ENCODE results near the gene SCLY.

The SCLY gene

DNA sequence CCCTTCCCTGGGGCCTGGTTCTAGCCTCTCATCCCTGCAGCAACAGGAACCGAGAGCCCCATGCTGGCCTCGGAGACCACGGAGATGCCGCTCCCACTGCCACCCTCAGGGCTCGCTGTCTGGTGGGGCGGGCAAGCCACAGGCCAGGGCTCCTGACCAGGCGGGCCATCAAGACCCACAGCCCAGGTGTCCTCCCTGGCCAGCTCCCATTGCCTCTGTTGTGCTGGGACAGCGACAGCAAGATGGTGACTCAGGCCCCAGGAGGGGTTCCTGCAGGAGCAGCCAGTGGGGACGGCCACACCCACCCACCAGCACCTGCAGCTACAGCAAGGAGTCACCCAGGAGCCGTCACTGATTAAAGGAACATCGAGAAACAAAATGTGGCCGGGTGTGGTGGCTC, 85.0 kb downstream of the SCLY start:
- no peaks in the 10 kb centered on the region for H3K36me3 ChIP-seq (ENCODE audit: control insufficient read depth, insufficient read depth, low read length)
- H3K27me3 ChIP-seq (ENCODE audit: control insufficient read depth, insufficient read depth, low read length): no peaks in the 10 kb centered on the region
- no peaks in the 10 kb centered on the region for H3K9me3 ChIP-seq (ENCODE audit: control insufficient read depth, insufficient read depth, low read depth, low read length)
- no peak overlapping the region for H3K4me3 ChIP-seq (ENCODE audit: low read depth, low read length)
- no peaks in the 10 kb centered on the region for H3K4me1 ChIP-seq (ENCODE audit: control insufficient read depth, insufficient read depth, low read length)
- H3K9ac ChIP-seq (ENCODE audit: low read length): no peak overlapping the region
- H3K27ac ChIP-seq (ENCODE audit: low read depth, low read length): no peak overlapping the region

DNA sequence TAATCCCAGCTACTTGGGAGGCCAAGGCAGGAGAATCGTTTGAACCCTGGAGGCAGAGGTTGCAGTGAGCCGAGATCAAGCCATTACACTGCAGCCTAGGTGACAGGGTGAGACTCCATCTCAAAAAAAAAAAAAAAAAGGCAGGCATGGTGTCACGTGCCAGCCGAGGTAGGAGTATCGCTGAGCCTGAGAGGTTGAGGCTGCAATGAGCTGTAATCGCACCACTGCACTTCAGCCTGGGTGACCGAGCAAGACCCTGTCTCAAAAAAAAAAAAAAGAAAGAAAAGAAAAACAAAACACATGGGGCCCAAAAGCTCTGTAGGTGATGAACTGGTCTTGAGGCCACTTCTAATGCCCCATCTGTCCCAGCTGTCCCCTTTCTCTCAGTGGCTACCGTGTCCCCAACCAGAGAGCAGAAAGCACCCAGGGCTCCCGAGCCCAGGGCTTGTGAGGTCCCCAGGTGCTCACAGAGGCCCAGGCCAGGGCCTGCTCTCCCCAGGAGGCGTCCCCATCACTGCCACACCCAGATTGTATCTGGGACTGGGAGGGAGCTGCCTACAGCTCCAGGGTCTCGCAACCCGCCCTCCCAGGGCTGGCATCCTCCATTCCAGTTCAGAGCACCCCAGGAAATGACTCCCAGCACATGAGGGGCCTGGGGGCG, 86.2 kb downstream of the SCLY start:
- no peaks in the 10 kb centered on the region for H3K9me3 ChIP-seq (ENCODE audit: control insufficient read depth, insufficient read depth, low read depth, low read length)
- H3K4me1 ChIP-seq (ENCODE audit: control insufficient read depth, insufficient read depth, low read length): peaks cover 10% of the 10 kb centered on the region
- no peak overlapping the region for H3K9ac ChIP-seq (ENCODE audit: low read length)
- no peak overlapping the region for H3K4me3 ChIP-seq (ENCODE audit: low read depth, low read length)
- H3K27ac ChIP-seq (ENCODE audit: low read depth, low read length): no peak overlapping the region
- no peaks in the 10 kb centered on the region for H3K36me3 ChIP-seq (ENCODE audit: control insufficient read depth, insufficient read depth, low read length)
- no peaks in the 10 kb centered on the region for H3K27me3 ChIP-seq (ENCODE audit: control insufficient read depth, insufficient read depth, low read length)

DNA sequence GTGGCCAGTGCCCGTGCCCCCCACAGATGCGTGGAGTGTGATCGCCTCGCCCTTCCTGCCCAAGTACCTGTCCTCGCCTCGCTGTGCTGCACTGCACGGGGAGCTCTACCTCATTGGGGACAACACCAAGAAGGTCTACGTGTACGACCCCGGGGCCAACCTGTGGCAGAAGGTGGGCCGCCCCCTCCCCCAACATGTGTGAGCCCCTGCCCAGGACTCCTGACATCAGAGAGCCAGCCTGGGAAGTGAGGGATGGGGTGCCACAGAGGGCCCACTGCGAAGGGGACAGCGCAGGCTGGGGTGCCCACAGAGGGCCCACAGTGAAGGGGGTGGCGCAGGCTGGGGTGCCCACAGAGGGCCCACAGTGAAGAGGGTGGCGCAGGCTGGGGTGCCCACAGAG, 88.2 kb downstream of the SCLY start:
- Histone ChIP-seq H3K9me3 (ENCODE audit: control insufficient read depth, insufficient read depth, low read depth, low read length) (no peaks in the 10 kb centered on the region), H3K9ac (ENCODE audit: low read length) (no peak overlapping the region), H3K4me1 (ENCODE audit: control insufficient read depth, insufficient read depth, low read length) (peaks cover 11% of the 10 kb centered on the region), H3K27ac (ENCODE audit: low read depth, low read length) (no peak overlapping the region), H3K27me3 (ENCODE audit: control insufficient read depth, insufficient read depth, low read length) (no peaks in the 10 kb centered on the region), H3K36me3 (ENCODE audit: control insufficient read depth, insufficient read depth, low read length) (no peaks in the 10 kb centered on the region), H3K4me3 (ENCODE audit: low read depth, low read length) (no peak overlapping the region)

Measured in HUES6 (cell line).